Activated naive CD4-positive, alpha-beta T cell treated with Interleukin-2 at 50 U/mL for 16 hours (primary cell): Measurements from ENCODE around the gene STUM.
A peak's percentile ranks its signal among the peaks of the same experiment; 100 is the strongest.

Experiments
- DNase-seq: peaks from one replicate; pipeline ENCODE4 v3.0.0-alpha.2; 2020

STUM gene

DNA sequence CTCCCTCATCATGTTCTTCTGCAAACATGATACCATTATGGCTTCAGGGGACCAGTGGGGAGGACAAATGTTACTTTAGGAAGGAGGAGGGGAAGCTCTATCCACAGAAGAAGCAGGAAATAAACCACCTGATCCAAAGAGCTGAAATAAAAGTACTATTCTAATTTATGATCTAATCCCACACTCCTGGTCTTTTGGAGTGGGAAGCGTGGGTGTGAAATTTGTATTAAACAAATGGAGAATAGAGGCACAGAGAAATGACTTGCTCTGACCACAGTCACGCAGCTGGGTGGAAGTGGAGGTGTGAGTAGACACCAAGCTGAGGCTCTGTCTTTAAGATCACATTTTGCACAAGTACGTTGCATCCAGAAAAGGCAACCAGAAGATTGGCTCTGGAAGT, 14.5 kb upstream of the STUM start:
- DNase-seq, result no peak

DNA sequence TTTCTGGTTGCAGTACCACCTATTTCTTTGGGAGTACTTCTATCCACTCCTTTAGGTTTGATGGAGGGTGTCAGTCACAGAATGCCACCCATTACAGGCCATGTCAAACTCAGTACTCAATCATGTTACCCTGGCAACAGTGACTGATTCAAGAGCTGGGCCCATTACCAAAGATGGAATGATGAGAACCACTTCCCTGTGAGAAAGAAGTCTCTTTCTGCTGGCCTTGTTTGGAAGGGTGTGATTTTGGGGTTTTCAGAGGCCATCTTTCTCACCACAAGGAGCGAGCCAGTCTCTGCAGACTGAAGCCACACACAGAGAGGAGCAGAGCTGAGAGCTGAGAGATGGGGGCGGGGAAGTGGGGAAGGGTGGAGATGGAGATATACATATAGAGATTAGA, 13.9 kb upstream of the STUM start:
- DNase-seq, result no peak

DNA sequence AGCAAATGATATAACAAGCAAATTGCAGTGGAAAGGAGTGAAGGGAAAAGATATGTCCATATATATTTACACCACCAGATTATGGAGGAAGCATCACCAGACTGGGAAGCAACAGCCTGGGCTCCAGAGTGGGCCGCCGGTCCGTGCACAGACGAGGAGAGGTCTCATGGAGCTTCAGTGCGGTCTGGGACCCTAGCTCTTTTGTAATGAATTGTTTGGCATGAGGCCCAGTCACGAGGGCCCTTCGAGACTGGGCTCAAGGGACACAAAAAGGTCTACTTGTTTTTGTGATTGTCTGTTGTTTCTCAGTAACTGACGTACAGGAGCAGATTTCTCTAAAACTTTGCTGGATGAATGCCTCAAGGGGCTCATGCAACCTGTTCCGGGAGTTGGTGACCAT, 12.9 kb upstream of the STUM start:
- DNase-seq, result no peak

DNA sequence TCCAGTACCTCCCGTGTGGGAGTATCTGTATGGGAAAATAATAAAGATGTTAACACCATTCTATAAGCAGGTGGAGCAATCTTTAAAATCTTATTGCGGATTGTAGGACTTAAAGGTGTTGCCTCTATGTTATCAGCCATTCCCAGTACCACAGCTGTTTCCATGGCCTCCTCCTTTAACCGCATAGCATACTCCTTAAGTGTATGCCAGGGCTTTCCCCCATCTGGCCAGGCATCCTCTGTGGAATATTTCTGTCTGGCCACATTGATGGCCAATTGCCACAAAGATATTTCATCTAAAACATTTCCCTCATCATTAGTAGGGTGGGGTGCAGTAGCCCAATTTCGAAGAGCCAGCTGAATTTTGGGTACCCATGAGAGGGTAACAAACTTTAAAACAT, 7.3 kb upstream of the STUM start:
- no peak for DNase-seq

DNA sequence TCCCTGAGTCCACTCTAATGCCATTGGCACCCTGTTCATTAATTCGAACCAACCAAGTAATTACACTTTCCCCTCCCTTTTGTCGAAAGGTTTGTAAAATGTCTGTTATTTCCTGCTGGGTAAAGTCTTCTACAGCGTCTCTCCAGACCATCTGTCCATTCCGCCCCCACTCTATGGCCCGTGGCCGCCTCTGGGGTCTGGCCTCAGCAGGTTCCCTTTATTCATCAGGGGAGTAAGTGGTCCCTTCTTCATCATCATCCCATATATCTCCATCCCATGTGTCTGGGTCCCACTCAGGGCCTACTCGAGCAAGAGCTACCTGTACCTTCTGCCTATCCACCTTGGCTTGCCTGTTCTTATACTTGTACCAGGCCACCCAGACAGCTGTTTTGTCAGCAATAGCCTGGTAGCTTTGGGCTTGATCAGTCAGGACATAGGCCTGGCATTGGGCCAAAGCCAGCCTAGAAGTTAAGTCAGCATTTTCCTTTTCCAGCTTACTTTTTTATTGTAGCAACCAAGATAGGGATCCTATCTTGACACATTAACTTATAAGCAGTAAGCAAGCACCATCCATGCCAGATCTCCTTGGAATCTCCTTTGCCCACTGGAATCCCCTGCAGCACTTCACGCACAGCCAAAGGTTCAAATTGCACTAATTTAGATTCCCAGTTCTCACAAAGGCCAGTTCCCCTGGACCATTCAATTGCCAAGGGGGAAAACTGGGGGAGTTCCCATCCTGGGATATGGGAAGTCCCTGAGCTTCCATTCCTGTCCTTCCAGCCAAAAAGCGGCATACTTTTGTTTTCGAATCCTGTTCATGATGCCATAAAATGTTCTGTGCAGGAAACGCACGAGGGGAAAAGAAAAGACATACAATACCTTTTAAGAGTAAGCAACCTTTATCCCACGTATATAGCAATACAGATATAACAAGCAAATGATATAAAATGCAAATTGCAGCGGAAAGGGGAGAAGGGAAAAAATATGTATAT, 6.6 kb upstream of the STUM start:
- DNase-seq, result no peak

DNA sequence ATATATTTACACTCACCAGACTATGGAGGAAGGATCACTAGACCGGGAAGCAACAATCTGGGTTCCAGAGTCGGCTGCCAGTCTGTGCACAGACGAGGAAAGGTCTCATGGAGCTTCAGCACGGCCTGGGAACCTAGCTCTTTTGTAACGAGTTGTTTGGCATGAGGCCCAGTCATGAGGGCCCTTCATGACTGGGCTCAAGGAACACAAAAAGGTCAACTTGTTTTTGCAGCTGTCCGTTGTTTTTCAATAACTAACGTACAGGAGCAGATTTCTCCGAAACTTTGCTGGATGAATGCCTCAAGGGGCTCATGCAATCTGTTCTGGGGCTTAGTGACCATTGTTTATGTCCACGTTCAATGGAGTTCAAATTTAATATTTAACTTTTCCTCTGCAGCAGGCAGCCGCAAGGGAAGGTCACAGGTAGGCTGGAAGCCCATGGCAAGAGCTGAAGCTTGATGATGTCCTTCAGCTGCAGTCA, 5.9 kb upstream of the STUM start:
- no peak for DNase-seq

DNA sequence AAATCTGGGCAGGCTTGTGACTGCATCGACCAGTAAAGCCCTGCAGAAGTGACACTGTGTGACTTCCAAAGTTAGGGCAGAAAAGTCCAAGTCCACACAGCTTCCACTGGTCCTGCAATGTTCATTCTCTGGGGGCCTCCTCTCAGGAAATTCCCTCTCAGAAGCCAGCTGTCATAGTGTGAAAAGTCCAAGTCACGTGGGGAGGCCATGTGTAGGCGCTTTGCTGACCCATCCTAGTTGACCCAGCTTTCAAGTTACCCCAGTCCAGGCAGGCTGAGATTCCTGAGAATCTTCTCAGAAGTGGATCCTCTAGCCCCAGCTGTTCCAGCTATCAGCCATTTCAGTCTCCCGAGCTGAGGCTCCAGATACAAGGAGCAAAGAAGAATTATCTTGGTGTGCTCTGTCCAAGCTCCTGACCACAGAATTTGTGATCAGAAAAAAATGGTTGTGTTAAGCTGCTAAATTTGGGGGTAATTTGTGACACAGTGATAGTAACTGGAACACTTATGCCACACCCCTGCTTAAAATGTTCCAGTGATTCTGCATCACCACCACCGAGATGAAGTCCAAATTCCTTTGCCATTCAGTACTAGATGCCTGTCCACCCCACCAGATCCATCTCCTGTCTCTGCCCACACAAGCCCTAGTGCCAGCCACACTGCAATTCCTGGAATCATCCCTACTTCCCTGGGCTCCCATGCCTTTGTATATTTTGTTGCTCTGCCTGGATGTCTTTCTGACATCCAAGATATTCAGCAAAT, 2.5 kb upstream of the STUM start:
- no peak for DNase-seq

DNA sequence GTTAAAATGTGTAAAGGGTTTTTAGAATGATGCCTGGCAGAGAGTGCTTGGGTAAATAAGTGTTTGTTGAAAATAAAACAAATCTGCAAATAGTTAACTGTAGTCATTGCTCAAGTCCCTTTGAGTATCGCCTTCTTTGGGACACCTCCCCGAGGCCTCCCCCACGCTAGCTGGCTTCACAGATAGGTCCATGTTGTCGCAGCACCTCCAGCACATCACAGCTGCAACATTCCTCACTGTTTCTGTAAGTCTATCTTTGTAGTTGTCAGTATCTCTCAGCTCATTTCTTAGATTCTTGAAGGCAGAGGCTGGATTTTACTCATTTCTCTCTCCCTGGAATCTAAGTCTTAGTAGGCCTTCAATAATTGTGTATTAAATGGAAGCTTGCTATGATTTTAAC, 1.6 kb upstream of the STUM start:
- DNase-seq, result no peak

DNA sequence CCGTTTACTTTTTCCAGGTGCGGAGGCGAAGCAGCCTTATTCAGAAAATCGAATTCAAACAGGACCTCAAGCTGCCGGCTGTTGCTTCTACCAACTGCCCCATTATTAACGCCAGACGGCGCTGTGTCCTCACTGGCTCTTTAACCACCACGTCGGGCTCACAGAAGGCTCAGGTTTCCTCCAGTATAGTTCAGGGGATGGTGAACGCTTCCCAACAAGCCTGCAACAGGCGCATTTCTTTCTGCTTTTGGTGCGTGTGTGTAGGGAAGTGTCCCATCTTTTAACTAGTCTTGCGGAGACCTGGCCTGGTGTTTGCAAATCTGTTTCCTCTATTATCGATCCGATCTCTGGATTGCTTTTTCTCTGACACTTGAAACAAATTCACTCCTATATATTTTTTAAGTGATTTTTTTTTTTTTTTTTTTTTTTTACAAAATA, 791 bp upstream of the STUM start:
- peak; percentile 69 for DNase-seq

DNA sequence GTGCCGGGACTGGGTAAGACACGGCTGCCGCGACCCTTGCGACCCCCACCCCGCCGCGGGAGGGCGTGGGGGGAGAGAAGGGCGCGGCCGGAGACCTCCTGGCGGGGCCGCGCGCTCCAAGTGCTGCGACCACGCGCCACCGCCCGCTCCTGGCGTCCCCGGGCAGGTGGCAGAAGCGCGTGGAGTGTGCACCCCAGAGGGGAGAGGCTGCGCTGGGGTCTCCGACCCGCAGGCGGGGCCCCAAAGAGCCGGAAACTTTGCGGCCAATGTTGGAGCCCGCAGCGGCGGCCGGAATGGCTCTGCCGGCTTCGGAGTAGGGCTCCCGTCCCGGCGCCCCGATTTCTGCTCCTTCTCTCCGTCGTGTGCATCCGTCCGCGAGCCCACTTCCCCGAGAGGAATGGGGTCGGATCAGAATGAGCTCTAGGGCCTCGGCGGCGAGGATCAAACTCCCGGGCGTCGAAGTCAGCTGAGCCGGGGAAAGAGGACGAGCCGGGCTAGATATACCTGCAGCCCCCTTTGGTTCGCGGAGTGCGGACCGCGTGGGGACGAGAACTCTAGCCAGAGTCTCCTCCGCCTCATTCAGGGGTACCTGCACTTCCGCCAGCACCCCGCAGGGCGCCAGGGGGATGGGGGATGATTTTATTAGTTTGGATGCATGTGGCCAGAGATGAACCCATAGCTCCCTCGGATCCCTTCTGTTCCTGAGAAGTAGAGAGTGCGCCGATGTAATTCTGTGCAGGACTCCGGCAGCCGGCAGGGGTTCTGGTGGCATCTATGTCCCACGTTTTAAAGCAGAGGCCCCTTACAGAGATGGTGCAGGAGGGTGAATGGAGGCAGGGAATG, 751 bp downstream of the STUM start:
- peak; percentile 5 for DNase-seq

DNA sequence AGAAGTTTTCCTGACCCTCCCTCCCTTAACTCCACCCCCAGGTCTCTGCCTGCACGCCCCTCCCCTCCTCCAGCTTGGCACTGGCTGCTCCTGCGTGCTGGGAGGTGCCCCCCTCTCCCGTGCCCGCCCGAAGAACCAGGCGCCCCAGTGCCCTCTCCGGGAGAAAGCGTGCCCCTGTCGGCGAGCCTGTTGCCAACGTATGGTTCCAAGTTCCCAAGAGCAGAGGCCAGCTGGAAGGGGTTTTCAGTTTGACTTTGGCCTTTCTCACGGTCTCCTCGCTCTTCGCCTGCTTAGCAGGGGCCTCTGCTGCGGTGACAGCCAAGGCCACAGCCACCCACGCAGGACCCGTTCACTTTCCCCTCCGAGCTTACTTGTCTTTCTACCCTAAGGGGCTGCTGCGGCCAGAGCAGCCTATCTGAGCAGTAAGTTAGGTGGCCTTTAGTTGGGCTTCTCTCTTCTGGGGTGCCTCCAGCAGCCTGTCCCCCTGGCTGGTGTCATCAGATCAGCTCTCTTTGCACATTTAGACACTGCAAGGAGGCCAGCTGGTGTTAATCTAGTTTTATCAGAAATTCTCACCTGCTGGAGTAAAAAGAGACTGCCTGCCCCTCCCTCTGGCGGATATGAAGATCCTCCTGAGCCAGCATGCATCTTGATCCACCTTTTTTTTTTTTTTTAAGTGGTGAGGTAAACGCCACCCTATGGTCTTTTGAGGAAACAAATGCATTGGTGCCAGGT, 1.5 kb downstream of the STUM start:
- DNase-seq, result peak; percentile 32

DNA sequence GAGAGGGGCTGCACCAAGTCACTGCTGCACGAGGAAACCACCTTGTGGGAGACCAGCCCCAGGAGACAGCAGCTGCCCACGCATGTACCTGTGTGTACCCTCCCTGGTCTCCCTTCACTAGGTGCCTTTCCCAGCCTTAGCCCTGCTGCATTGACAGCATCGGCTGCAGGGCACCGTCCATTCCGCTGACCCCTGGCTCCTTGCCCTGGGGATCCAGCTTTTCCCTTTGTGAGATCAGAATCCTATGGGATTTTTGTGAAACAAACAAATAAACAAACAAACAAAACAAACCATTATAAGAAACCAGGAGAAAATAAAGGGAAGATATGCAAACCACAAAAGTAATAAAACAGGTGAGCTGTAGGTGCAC, 2.1 kb downstream of the STUM start:
- no peak for DNase-seq

DNA sequence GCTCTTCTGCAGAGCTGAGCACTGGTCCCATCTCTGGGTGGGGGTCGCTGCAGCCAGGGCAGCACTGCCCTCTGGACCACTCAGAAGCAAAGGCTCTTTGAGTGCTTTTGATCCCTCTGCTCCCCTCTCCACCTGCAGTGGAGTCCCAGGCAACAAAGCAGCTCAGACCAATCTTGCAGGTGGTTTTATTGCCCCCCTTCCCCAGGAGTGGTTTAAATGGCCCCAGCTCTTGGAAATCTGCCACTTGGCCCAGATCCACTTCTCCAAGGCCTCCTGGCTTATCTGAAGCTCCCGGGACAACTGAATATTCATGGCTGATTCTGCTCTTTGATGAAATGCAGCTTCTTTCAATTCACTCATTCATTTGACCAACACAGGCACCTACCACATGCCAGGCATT, 2.7 kb downstream of the STUM start:
- no peak for DNase-seq

DNA sequence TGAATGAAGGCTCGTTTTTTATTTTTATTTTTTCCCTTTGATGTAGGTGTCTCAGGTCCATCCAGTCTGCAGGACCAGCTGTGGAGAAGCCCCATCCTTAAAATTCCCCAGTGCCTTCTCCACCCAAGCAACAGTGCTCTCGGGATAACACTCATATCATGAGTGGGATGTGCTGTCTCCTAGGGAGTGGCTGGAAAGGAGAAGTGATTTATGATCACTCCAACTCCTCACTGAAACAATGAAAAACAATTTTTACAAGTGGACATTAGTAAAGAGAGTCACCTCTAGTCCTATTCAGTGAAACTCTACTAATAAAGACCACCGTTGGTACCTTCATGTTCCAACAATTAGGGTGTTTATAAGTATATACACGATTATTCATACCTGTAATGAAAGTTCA, 3.5 kb downstream of the STUM start:
- no peak for DNase-seq

DNA sequence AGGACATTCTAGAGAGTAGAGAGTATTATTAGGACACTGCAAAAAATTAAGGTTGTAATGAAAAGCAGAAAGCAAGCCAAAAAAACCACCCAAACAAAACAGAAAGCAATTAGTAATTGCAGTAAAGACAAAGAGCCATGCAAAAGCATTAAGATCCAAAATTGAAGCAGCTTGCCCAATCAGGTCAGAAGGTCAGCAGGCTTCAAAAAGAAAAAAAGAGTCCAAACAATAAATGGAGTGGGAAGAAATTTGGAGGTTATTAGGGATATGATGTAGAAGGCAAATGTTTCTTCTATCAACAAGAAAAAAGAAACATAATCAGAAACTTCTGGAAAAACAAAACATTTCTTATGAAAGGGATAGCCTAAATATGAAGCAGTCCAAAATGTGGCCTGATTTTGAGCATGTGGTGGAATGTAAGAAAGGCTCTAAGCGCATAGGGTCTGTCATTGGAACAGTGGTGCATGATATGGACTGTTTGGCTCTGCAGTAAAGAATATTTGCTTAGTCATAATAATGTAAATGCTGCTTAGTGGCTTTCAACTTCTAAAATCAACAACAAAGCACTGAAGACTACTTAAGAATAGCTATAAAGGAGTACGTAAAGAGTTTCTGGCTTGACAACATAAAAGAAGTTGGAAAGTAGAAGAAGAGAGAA, 4.8 kb downstream of the STUM start:
- DNase-seq, result no peak

DNA sequence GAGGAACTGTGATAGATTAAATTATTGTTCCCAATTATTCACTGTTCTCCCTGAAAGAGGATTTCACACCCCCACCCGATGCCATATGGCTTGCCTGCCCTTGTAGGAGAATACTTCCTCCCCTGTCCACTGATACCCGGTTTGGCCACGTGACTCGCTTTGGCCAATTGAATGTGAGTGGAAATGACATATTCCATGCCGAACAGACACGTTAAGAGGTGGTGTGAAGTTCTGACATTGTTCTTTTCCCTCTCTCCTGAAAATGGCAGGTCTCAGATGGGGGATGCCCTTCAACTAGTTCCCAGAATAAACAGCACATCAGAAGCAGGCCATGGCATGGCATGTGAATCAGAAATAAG, 5.3 kb downstream of the STUM start:
- DNase-seq, result no peak

DNA sequence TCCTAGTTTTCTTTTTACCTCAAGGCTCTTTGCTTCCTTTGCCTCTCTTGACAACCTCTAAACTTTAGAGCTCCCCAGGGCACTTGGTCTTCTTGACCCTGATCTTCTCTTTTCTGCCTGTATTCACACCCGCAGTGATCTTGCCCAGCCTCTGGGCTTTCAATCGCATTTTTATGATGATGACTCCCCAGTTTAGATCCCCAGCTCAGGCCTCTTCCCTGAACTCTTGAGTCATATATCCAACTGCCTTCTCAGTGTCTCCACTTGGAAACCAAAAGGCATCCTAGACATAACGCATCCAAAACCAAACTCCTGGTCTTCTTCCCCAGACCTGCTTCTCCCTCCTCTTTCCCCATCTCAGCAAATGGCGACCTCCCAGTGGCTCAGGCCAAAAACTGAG, 6.5 kb downstream of the STUM start:
- no peak for DNase-seq

DNA sequence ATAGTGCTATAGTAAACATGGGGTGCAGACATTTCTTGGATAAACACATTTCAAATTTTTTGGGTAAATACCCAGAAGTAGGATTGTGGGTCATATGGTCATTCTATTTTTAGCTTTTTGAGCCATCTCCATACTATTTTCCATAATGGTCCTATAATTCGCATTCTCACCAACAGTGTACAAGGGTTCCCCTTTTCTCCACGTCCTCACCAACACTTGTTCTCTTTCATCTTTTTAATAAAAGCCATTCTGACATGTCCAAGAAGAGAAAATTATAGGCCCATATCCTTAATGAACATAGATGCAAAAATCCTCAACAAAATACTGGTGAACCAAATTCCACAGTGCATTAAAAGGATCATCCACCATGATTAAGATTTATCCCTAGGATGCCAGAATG, 8.9 kb downstream of the STUM start:
- DNase-seq, result no peak

DNA sequence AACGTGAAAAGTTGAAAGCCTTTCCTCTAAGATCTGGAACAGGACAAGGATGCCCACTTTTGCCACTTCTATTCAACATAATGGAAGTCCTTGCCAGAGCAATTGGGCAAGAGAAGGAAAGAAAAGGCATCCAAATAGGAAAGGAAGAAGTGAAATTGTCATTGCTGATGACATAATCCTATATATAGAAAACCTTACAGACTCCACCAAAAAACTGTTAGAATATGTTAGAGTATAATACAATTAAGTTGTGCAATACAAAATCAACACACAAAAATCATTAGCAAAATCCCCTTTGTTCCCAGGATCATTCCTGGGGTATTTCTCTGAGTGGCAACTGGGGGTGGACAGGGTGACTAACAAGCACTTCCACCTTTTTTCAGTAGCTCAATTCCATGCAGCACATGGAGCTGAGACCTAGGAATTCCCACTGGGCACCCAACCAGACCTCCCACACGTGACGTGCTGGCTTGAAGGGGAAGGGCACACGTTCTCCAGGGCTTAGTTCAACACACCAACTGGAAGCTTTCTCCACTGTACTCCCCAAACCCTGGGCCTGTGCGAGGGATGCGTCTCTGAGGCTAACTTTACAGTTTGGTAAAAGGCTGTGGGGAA, 9.6 kb downstream of the STUM start:
- no peak for DNase-seq

DNA sequence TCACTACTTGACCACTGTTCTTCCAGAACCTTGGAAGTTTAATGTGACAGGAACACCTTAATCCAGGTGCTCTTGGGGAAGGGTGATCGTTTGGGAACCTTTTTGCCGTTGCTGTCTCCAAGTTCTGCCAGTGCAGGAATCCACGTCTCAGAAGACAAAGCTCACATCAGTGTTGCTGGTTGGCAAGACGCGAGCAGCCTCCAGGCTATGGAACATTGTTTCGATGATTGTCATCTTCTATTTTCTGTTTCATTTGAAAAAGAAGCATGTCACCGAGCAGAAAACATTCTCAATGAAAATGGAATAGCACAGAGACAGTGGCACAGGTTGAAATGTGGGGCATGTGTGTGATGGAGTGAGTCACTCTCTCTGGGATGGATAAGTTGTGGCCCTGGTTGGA, 11.7 kb downstream of the STUM start:
- no peak for DNase-seq

DNA sequence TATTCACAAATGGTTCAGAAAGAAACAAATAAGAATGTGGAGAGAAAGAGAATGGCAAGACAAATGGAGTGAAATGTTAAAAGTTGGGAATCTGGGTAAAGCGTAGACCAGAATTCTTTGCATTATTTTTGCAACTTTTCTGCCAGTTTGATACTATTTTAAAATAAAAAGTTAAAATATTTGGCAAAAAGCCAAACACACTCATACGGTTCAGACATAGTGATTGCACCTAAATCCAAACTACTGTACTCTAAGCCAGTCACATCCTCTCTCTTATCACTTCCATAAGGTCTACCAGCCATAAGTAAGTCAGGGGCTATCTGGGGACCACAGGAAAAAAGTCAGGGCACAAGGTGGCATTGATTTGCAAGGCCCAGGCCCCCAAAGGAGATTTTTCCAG, 14.4 kb downstream of the STUM start:
- DNase-seq, result no peak

DNA sequence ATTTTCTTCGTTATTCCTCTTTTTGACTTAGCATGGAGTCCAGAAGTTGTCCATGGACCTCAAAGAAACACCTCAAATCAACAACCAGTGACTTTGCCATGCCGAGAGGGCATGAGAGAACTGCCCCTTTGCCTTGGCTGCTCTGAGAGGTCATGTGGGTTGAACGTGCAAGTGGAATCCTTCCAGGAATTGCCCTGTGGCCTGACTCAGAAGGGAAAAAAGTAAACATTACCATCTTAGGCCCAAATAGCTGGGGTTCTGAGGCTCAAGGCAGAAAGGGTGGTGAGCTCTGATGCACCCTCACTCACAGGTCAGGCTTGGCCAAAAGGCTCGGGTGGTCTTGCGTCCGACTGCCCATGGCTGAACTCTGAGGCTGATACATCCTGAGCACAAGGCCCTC, 15.1 kb downstream of the STUM start:
- DNase-seq, result no peak
